ENCODE results near the gene SOX4.

DNA sequence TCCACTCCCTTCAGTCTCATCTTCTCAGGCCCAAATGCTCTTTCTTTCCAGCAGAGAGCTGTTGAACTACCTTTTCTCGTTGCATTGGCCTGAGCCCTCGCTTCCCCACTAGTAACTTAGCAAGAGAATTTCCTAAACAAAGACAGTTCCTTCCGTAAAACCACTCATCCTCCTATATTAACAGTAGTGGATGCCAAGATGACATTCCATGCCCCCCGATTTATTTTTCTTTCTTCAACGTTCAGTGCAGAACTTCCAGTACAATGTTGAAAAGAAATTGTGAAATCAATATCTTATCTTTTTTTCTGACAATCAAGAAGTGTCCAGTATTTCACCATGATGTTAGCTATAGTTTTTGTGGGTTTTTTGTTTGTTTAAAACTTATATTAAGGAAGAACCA, 45.8 kb downstream of the SOX4 start:
- TF ChIP-seq, protein P1, sequence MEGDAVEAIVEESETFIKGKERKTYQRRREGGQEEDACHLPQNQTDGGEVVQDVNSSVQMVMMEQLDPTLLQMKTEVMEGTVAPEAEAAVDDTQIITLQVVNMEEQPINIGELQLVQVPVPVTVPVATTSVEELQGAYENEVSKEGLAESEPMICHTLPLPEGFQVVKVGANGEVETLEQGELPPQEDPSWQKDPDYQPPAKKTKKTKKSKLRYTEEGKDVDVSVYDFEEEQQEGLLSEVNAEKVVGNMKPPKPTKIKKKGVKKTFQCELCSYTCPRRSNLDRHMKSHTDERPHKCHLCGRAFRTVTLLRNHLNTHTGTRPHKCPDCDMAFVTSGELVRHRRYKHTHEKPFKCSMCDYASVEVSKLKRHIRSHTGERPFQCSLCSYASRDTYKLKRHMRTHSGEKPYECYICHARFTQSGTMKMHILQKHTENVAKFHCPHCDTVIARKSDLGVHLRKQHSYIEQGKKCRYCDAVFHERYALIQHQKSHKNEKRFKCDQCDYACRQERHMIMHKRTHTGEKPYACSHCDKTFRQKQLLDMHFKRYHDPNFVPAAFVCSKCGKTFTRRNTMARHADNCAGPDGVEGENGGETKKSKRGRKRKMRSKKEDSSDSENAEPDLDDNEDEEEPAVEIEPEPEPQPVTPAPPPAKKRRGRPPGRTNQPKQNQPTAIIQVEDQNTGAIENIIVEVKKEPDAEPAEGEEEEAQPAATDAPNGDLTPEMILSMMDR (optimal IDR thresholded peaks at IDR 0.05 in 1 of 3, IDR thresholded peaks at IDR 0.05 in 1 of 3, conservative IDR thresholded peaks at IDR 0.05 in 1 of 3; ENCODE audit: extremely low read depth in 1 of 3, insufficient read depth in 2 of 3, low read length in 3 of 3) = no peak
- TF ChIP-seq EZH2 (IDR thresholded peaks at IDR 0.05; ENCODE audit: low read length) = no peak
